ENCODE results near the gene MAT2A.

DNA sequence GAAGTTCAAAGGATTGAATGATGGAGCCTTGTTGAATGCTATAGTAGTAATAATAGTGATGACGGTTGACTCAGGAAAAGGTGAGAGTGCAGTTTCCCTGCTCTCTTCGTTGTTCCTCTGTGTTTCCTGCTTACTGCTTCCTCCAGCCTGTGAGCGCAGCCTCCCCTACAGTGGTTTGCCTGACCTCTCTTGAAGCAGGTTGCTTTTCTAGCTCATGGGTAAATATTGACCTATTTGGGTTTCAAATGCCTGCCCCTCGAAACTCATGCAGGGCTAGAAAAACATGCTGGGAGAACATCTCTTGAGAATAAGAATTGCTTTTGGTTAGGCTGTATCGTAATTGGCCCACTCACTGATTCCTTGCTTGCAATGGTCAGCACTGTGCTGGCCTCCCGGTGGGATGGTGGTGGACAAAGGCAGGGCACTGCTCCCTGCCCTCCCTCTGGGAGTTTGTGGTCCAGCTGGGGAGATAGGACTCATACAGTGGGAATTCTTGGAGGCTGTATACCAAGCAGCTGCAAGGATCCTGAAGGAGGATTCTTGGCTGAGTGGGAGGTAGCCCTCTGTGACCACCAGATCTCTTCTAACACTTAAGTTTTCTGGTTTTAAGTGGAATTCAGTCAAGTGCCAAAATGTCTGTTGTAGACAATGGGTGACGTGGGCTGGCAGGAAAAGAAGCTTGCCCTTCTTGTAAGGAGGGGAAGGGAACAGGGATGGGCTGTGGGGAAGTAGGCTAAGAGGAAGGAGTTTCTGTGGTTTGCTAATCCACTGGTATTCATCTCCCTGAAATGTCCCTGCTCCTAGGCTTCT is 51.2 kb downstream of the MAT2A start:
- peak in 1 of 3 donors; percentile 15 for TF ChIP-seq POLR2AphosphoS5 (IDR thresholded peaks at IDR 0.05)
- TF ChIP-seq CTCF (IDR thresholded peaks at IDR 0.05) = no peak

Measured in suprapubic skin (tissue), 3 donors.